Measurements from ENCODE around the gene MBD4.
"Not testable (repeated sequence)": the region's sequence is repeated elsewhere in the genome, so short reads cannot be mapped to it uniquely, and the experiment has no call there.

Gene MBD4

DNA sequence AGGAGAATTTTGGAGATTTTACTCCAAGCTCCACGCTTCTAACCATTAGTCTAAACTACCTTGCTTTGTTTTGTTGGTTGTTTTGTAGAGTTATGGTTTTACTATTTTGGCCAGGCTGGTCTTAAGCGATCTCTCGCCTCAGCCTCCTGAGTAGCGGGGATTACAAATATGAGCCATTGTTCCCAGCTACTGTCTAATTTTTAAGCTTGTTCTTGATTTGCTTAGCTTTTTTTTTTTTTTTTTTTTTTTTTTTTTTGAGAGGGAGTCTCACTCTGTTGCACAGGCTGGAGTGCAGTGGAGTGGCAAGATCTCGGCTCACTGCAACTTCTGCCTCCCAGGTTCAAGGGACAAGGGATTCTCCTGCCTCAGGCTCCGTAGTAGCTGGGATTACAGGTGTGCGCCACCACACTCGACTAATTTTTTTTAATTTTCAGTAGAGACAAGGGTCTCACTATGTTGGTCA, 39.8 kb downstream of the MBD4 start:
- peak overlapping the region; percentile 54 for H3K4me3 ChIP-seq (ENCODE audit: low read depth, low read length)
- TF ChIP-seq, protein P1, sequence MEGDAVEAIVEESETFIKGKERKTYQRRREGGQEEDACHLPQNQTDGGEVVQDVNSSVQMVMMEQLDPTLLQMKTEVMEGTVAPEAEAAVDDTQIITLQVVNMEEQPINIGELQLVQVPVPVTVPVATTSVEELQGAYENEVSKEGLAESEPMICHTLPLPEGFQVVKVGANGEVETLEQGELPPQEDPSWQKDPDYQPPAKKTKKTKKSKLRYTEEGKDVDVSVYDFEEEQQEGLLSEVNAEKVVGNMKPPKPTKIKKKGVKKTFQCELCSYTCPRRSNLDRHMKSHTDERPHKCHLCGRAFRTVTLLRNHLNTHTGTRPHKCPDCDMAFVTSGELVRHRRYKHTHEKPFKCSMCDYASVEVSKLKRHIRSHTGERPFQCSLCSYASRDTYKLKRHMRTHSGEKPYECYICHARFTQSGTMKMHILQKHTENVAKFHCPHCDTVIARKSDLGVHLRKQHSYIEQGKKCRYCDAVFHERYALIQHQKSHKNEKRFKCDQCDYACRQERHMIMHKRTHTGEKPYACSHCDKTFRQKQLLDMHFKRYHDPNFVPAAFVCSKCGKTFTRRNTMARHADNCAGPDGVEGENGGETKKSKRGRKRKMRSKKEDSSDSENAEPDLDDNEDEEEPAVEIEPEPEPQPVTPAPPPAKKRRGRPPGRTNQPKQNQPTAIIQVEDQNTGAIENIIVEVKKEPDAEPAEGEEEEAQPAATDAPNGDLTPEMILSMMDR (IDR thresholded peaks at IDR 0.05; ENCODE audit: low read depth, low read length, missing control alignments), result no peak
- no peak for DNase-seq (ENCODE audit: low read depth)

DNA sequence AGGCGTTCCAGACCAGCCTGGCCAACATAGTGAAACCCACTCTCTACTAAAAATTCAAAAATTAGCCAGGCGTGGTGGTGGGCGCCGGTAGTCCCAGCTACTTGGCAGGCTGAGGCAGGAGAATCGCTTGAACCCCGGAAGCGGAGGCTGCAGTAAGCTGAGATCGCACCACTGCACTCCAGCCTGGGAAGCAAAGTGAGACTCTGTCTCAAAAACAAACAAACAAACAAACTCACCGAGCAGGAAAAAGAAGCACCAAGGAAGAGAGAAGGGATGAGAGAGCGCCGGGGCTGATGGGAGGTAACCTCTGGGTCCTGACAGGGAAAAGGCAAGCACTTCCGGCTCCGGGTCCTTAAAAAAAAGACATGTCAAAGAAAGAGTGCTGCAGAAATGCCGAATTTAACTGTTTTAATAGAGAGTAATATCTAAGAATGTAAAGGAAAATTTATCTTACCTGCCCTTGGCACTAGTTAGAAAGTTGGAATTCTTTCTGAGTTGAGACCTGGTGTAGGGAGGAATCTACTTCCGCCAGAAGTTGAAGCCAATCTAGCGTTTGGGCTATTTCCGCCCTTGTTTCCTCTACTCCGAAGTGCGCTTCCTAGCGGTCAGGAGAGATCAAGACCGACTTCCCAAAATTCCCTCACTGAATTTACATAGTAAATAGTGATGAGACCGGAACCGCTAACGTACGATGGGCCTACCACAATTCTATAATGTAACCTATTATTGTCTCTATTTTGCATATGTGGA, 40.4 kb downstream of the MBD4 start:
- DNase-seq (ENCODE audit: low read depth), result peak; percentile 91
- TF ChIP-seq, protein P1 (IDR thresholded peaks at IDR 0.05; ENCODE audit: low read depth, low read length, missing control alignments), result peak; percentile 84

DNA sequence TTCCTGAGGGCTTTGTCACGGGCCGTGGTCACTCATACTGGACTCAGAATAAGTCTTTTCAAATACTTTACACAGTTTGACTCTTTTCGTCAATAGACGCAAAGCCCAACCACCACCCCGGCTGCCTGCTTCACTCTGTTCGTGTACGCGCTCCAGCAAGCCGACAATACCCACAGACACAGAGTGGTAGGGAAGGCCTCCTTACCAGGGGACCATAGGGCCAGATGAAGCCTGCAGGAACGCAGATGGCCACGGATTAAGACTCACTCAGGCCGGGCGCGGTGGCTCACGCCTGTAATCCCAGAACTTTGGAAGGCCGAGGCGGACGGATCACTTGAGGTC, 41.0 kb downstream of the MBD4 start:
- TF ChIP-seq, protein P1 (IDR thresholded peaks at IDR 0.05; ENCODE audit: low read depth, low read length, missing control alignments), result no peak
- no peak for DNase-seq (ENCODE audit: low read depth)
- H3K4me3 ChIP-seq (ENCODE audit: low read depth, low read length), result peak overlapping the region; percentile 54

More for the DNA sequence above, 40.4 kb downstream of the MBD4 start:
- H3K4me3 ChIP-seq (ENCODE audit: low read depth, low read length), result peak overlapping the region; percentile 54

- H3K4me3 ChIP-seq (ENCODE audit: low read depth, low read length); DNase-seq (ENCODE audit: low read depth): not testable (repeated sequence)
Observed at GRCh38 chr3:129393760-129394564, 45.8 kb downstream of the MBD4 start.

- TF ChIP-seq, protein P1 (IDR thresholded peaks at IDR 0.05; ENCODE audit: low read depth, low read length, missing control alignments), result no peak
- no peak for DNase-seq (ENCODE audit: low read depth)
- H3K4me3 ChIP-seq (ENCODE audit: low read depth, low read length), result no peak overlapping the region
Observed at GRCh38 chr3:129393271-129393670, 46.5 kb downstream of the MBD4 start.

- DNase-seq (ENCODE audit: low read depth), result not testable (repeated sequence)
Observed at GRCh38 chr3:129392106-129392887, 47.5 kb downstream of the MBD4 start.

GRCh38 chr3:129391583-129391982, 48.2 kb downstream of the MBD4 start:
- not testable (repeated sequence) for DNase-seq (ENCODE audit: low read depth); H3K4me3 ChIP-seq (ENCODE audit: low read depth, low read length)

More at GRCh38 chr3:129392106-129392887, 47.5 kb downstream of the MBD4 start:
- H3K4me3 ChIP-seq (ENCODE audit: low read depth, low read length), result not testable (repeated sequence)

- TF ChIP-seq, protein P1 (IDR thresholded peaks at IDR 0.05; ENCODE audit: low read depth, low read length, missing control alignments), result no peak
- no peak overlapping the region for H3K4me3 ChIP-seq (ENCODE audit: low read depth, low read length)
- no peak for DNase-seq (ENCODE audit: low read depth)
Observed at GRCh38 chr3:129389572-129389937, 50.2 kb downstream of the MBD4 start.

DNA sequence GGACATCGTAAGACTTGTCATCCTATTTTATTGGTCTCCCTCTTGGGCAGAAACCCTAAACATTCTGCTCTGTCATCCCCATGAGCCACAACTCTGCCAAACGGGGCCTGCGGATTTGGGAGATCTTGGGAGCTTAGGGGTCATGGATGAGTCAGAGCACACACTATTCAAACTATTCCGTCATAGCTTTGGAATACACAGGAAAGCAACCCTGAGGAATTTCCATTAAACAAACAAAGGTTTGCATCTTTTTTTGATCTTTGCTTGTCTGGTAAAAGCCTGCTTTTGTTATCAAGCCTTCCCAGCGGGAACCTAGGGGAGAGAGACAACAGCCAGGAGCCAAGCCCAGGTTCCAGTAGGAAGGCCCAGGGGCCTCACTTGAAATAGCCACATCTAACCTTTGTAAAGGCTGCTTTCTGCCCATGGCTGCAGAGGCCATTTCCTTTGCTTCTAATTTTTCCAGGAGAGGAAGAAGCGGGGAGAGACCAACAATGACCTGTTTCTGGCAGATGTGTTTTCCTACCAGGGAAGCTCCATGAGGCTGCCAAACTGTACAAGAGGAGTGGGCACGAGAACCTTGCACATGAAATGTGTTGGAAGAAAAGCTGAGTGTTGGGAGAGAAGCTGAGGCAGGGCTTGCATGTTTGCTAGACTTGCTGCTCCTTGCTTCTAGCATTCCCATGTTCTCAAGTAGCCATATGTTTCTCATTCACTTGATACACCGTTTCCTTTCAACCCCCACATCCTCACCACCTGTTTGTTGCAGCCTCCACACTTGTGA, 50.8 kb downstream of the MBD4 start:
- not testable (repeated sequence) for DNase-seq (ENCODE audit: low read depth); H3K4me3 ChIP-seq (ENCODE audit: low read depth, low read length)

Data from GM12864 (cell line).